SIG-M5 treated with dmso at 0.1 percent for 504 hours (cell line): ENCODE data around the gene LRTM1.

Source experiments
- DNase-seq: peaks from one replicate; lab custom pipeline; 2025; ENCODE audit not compliant: unreplicated experiment; lab: John Stamatoyannopoulos, UW

Gene LRTM1

DNA sequence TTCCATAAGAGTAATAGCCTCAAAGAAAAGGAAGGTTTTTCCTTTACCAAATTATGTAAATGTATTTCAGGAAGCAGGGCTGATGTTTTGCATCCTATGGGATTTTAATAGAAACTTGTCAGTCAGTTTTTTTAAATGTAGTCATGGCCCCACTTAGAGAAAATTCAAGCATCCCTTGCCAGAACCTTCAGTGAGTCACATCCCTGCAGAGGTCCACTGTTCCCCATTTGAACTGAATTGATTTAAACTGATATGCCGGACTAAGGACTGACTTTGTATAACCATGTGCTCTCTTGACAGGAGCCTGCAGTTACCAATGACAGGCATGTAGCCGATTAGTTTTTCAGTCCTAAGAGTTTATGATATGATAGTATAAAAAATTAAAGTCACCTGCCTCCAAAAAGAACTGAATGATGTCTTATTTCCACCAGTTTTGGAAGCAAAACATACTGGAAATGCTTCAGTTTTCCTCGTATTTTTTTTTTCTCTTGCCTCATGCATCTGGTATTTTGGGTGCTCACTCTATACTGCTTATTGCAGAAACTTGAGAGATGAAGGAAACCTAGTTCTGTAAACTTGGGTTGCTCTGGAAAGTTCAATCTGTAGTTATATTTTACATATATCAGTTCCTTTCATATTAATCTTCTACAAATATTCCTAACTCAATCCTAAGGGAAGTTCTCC is 30.7 kb downstream of the LRTM1 start:
- no peak for DNase-seq

DNA sequence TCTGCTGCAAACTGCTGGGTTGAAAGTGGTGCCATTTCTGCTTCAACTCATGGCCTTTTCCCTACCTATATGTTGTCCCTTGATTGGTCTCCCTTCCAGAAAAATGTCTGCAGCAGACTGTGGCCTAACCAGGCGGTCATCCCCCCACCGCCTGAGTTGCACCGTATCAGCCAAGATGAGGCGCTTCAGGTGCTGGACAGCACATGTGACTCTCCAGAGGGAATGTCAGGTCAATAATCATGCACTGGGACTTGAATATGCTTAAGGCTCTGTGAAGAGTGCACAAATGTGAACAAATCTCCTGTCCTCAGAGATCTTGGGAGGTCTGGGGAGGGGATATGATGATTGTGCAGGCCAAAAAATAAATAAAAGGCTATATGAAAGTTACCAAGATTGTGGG is 32.2 kb downstream of the LRTM1 start:
- DNase-seq = no peak

DNA sequence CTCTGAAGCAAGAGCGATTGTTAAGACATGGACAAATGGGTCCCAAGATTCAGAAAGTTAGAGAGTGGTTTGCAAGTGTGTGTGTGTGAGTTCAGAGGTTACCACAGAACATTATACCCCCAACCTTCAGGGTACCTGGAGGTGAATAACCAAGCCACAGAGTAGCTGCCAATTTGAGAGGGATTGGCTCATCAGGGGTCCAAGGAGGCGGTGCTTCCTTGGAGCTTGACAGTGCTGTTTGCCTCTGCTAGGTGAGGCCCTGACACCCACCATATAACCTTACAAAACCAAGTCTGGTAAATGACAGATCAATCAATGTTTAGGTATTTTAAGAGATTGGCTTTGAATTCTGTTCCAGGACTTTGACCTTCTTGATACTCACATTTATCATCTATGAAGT is 35.7 kb downstream of the LRTM1 start:
- DNase-seq = no peak

DNA sequence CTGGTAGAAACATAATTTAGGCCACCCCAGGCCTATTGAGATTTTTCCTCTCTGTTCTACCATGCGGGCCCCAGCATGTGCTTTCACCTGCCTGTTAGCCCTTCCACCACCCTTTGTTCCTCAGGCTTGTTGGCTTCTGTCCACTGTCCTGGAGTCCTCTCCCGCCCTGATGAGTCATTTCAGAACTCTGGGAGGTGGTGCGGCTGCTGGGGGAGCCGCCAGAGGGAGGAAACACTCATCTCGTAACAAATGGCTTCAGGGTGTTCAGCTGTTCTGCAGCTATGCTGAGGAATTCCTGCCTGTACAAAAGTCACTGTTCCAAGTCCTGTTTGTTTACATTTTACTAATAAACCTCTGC is 36.3 kb downstream of the LRTM1 start:
- peak; percentile 36 for DNase-seq

DNA sequence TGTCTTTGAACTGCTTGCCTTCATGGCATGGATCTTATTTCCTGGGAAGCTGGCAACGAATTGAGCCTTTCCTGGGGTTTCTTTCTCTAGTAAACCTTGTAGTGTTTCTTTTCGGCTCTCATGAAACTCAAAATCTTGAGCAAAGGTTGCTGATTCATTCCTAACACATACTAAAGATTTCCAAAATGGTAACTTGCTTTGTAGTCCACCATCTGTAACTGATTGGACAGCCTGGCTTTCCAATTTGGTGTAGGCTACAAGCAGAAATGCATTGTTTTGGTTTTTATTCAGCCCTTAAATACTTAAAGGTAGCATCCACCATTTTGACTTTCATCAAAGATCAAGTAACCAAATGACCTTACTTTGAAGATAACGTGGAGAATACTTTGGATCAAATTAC is 38.1 kb downstream of the LRTM1 start:
- no peak for DNase-seq

DNA sequence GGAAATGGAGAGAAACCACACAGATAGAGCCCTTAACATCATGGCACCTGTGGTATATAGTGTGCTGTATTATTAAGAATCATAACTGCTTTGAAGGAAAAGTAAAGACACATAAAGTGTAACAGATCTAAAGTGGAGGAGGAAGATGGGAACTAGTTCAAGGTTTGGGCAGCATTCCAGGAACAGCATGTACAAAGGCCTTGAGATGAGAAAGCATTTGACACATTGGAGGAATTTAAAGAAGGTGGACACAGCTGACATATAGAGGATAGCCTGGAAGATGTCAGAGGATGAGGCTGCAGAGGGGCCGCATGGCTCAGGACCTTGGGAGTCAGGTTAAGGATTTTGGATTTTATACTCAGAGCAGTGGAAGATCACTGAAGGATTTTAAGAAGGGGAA is 39.0 kb downstream of the LRTM1 start:
- DNase-seq = no peak

DNA sequence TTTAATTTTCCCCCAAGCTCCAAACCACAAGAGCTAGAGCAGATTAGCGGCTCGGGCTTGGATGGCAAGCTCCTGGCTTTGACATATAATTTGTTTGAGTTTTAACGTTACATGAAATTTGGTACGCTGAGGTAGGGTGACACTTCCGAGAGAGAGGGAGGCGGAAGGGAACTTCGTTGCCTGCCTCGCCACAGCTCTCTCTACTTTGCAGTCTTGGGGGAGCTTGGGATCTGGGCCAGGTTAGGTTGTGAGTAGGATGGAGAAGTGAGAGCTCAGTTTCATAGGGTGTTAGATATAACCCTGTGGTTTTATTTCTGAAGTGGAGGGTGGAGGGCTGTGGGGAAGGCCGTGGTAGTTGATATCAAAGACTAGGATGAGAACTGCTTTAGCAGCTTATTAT is 39.7 kb downstream of the LRTM1 start:
- no peak for DNase-seq

DNA sequence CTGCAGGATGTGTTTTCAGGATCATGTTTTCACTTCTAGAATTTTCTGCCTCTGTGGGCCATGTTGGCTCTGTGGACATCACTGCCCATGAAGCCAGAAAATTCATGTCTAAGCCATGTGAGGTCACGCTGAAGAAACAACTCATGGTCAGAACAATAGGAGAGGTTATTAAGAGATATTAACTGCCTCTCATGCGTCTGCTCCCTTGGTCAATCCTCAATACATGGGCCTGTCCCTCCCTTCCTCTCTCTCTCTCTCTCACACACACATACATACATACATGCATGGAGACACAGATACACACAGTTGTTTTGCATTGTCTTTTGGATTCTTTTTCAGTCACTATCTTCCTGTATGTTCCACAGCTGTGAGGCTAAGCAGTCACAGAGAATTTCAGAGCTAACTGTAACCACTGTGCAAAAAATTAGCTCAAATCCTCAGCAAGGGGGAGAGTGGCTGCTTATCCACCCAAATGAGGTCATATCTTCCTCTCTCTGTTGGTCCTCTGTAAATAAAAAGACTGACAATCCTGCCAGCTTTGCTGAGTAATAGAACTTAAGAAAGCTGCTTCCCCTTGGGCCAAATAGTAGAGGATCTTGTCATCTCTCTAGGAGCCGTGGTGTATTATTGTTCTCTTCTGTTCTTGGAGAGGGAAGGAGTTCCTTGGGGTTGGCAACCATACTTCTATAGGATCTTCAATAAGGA is 45.6 kb downstream of the LRTM1 start:
- no peak for DNase-seq

DNA sequence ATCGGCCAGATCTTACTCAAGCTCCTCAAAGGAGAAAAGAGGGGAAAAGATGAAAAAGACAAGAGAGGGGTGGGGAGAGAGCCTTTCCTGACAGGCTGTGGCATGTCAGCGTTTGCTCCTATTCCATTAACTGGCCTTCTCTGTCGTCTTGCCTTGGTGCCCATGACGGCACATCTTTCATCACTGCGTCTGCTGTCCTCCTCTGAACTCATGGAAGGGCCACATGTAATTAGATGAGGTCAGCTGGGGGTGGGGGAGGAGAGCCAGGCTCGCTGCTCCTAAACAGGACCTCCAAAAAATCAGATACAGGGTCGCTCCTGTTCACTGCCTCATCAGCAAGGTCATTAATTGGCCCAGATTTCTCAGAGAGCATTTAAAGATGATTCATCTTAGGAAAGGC is 49.7 kb downstream of the LRTM1 start:
- no peak for DNase-seq

DNA sequence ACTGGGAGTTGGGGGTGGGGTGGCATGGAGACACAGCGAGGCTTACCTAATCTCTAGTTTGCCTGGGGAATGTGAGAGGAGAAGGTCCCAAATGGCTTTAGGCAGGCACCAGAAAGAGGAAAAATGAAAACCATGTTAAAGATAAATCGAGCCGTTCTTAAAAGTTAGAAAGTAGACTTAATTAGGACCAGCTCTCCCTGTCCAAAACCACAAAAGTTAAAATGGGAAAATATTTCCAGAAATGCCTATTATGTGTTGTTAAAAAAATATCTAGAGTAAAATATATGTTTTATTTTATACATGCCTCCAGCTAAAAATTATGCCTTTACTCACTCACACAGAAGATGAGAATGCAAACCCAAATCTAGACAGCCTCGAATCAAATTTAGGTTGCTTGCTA is 50.1 kb downstream of the LRTM1 start:
- no peak for DNase-seq

DNA sequence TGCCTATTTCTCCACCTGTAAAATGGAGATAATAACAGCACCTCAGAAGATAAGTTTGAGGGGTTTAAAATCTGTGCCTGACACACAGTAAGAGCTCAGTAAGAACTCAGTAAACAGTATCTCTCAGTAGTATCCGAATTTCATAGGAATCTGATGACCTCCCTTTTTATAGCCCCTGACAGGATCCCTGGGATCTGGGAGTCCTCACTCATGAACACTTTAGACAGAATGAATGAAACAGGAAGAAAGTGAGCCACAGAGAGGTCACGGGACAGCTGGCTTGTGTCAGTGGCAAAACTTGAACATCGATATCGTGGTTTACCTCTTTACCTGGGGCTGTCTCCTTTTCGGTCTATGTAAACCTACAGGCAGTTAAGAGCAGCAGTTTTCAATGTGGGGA is 51.2 kb downstream of the LRTM1 start:
- DNase-seq = no peak

DNA sequence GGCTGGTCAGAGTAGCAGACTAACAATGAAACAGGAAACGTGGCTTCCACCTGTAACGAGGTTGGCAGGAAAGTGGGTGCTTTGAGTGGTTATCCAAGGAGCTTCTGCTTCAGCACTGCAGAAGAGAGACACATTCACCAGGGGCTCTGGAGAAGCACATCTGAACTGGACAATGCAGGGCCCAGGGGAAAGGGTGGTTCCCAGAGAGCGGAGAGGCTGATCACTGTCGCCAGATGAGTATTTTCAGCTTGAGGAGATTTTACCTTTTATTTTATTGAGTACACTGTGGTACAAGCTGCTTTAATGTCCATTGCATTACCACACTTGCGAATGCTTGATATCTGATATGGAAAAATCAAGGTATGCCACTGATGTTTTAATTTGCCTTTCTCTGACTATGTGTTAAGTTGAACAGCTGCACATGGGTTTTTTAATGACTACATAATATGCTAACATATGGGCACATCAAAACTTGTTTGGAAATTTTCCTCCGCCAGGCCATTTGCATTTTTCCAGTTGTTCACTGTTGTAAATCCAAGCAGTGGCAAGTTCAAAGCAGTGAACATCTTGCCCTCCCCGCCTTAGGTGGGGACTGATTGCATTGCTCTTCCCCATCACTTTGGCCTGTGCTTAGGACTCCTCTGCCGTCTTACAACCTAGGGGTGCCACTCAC is 52.1 kb downstream of the LRTM1 start:
- DNase-seq = no peak

DNA sequence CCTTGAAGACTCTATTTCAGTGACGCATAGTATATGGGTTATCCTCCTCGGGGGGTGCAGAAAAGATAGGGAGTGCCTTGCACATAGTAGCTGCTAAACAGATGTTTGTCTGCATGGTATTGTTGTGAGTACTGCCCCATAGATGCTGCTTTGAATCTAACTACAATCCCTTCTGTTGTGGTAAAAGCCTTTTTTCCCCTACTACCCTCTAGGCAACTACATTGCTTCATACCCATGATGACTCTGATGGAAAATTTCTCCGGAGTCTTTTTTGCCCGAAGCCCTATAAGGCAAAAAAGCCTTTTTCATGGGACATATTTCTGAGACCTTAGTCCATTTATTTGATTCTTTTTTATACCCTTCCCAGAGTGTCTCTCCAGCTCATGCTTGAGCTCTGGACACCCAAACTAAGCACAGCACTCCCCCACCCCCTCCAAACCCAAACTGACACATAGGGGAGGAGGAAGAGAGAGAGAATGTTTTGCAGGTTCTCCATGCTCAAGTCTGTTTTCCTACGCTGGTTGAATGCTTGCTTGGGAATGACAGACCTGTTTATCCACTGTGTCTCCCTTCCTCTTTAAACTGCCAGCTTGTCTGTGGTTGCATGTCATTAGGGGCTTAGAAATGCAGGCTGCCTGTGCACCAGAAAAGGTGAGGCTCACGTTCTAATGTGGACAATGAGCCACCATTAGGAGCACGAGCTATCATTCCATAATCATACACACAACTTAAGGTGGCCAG is 52.9 kb downstream of the LRTM1 start:
- DNase-seq = no peak

DNA sequence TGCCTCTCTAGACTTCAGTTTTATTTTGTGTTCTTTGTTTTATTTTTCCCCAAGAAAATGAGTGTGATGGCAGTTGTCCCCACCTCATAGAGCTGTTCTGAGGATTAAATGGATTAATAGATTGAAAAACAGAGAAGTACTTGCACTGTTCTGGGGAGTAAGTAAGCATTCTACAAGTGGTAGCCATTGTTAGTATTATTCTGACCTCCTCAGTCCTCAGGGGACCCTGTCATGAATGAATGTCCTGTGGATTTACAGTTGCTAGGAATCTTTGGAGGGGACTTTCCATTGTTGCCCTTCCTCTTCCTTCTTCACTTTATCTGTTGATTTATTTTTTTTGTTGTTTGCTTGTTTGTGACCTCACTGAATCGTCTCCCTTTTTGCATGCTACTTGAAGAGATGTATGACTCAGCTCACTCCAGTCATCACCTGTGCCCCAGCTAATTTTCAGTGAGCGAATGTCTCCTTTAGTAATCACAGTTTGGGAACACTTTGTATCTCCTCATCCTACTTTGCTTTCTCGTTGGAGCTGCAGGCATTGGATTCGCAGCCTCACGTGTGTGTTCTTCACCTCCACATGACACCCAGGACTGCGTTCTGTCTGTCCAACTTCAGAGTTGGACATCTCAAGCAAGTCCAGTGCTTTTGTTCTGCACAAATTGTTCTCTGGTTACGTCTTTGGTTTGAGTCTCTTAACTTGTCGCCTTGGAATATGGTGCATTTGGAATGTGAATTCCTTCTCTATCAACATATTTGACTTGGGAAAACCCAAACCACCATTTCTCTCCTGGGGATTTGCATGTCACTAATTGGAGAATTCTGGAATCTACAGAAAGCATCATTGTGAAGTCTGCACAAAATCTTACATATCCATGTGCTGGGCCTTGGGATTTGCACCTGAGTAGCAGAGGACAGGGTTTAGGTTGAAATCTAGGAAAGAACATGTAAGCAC is 54.5 kb downstream of the LRTM1 start:
- no peak for DNase-seq

DNA sequence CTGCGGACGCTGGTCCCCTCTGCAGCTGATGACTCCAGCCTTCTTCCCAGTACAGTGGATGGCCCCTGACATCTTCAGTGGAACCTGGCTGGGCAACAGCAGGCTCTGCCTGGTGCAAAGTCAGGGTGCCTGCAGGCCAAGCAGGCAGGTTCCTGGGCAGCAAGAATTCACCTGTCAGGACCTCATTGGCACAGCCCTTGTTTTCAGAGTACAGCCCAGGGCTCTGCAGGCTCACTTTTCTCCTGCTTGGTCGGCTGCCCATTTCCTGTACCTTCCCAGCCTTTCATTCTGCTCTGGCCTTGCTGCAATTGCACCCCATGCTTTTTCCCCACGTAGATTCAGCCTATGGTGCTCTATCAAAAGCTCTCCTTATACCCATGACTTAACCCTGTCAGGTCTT is 56.0 kb downstream of the LRTM1 start:
- DNase-seq = no peak

DNA sequence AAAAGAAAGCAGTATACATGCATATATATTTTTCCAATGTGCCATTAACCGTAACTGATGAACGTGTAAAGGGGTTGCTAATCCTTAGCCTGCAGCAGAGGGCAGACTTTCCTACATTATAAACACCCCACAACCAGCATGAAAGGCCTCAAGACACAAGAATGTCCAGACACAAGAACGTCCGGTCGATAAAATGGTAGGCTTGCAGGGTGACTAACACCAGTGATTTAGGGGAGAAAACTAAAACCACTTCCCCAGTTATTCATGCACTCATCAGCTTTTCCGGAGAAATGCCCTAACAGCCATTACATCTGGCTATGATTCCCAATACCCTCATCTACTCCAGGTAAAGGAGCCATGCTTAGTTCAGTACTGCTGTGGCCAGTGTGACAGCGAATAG is 57.4 kb downstream of the LRTM1 start:
- peak; percentile 39 for DNase-seq
